B cell (primary cell): ENCODE results near the gene DLG2. TPM values are rescaled to one million over a fixed set of nuclear protein-coding genes. Genes with fewer than 3 reads are reported as not detected.

Experiments
- ATAC-seq: fragments of 200-7000 bp; cut with Tn5 transposase; one replicate; pipeline ENCODE4 v1.10.0; 2021; ENCODE audit warnings: low read depth, mild to moderate bottlenecking, moderate number of reproducible peaks, moderate library complexity
- CTCF ChIA-PET: fragments of 350-600 bp; sonication (Branson Sonifier 250); formaldehyde crosslinking; loops from one replicate; lab custom pipeline; 2021; ENCODE audit warnings: antibody characterized with exemption, inconsistent platforms; lab: Charles Lee
- POLR2A ChIA-PET: fragments of 350-600 bp; sonication (Branson Sonifier 250); formaldehyde crosslinking; loops from one replicate; lab custom pipeline; 2021; ENCODE audit warnings: antibody characterized with exemption; lab: Charles Lee
- DNase-seq: peaks from one replicate; pipeline ENCODE4 v3.0.0; 2013
- H2AFZ ChIP-seq: 2 replicates; pipeline ENCODE4 v1.6.1; 2012; ENCODE audit warnings: mild to moderate bottlenecking, low read depth, low read length; ENCODE audit not compliant: insufficient read depth, poor library complexity, severe bottlenecking
- H3K27ac ChIP-seq, 2 donors: 1 replicate in 1 of 2; 2 replicates in 1 of 2; pipeline ENCODE4 v1.5.1; 2012 to 2013; ENCODE audit warnings: low read length in 2 of 2, mild to moderate bottlenecking in 2 of 2, moderate library complexity in 1 of 2
- H3K27me3 ChIP-seq, 4 experiments: fragments of 200-600 bp in 1 of 4; sonication (generic) in 1 of 4; replicated peaks in 1 of 4; 1 replicate in 2 of 4; 2 replicates in 2 of 4; pipeline versions ENCODE4 v1.6.1 to v1.7.0; 2013 to 2016; ENCODE audit warnings: low read length in 3 of 4, mild to moderate bottlenecking in 2 of 4, mixed read lengths in 1 of 4, moderate library complexity in 1 of 4; ENCODE audit not compliant: insufficient read depth in 4 of 4, control insufficient read depth in 3 of 4; ENCODE audit errors: control extremely low read depth in 1 of 4
- H3K36me3 ChIP-seq, 2 experiments: replicated peaks in 1 of 2; 1 replicate in 1 of 2; 2 replicates in 1 of 2; pipeline versions ENCODE4 v1.6.1 to v1.7.1; 2013; ENCODE audit warnings: low read length in 1 of 2; ENCODE audit not compliant: insufficient read depth in 2 of 2, control insufficient read depth in 1 of 2; ENCODE audit errors: control extremely low read depth in 1 of 2, extremely low read depth in 1 of 2
- H3K4me1 ChIP-seq, 2 donors: fragments of 200-600 bp in 1 of 2; sonication (generic) in 1 of 2; 1 replicate in 1 of 2; 2 replicates in 1 of 2; pipeline versions ENCODE4 v1.5.1 to v1.6.1; 2013 to 2017; ENCODE audit warnings: low read length in 2 of 2; ENCODE audit not compliant: control insufficient read depth in 2 of 2, insufficient read depth in 2 of 2
- H3K4me2 ChIP-seq: replicated peaks from 2 replicates; pipeline ENCODE3; 2012; ENCODE audit warnings: mild to moderate bottlenecking, low read depth, low read length; ENCODE audit not compliant: poor library complexity, severe bottlenecking
- H3K4me3 ChIP-seq, 5 experiments: fragments of 200-600 bp in 1 of 5; sonication (generic) in 1 of 5; 1 replicate in 3 of 5; 2 replicates in 2 of 5; pipeline versions ENCODE4 v1.5.1 to v1.7.0; 2011 to 2016; ENCODE audit warnings: low read length in 4 of 5, mild to moderate bottlenecking in 4 of 5, low read depth in 2 of 5, control low read depth in 1 of 5, moderate library complexity in 1 of 5; ENCODE audit not compliant: insufficient read depth in 1 of 5; ENCODE audit errors: control extremely low read depth in 1 of 5, extremely low read depth in 1 of 5
- H3K79me2 ChIP-seq: fragments of 200-600 bp; sonication (generic); one replicate; pipeline ENCODE4 v1.6.0; 2016; ENCODE audit warnings: low read length; ENCODE audit not compliant: control insufficient read depth, insufficient read depth
- H3K9ac ChIP-seq: fragments of 200-600 bp; sonication (generic); 2 replicates; pipeline ENCODE4 v1.6.1; 2017; ENCODE audit warnings: mild to moderate bottlenecking, low read length, moderate library complexity
- H3K9me3 ChIP-seq, 3 donors: one replicate each; pipeline versions ENCODE4 v1.6.1 to v1.7.1; 2013; ENCODE audit warnings: low read length in 2 of 3; ENCODE audit not compliant: control insufficient read depth in 2 of 3, insufficient read depth in 1 of 3; ENCODE audit errors: control extremely low read depth in 1 of 3
- H4K20me1 ChIP-seq: 2 replicates; pipeline ENCODE4 v1.6.0; 2012; ENCODE audit warnings: mild to moderate bottlenecking, low read length; ENCODE audit not compliant: insufficient read depth, control insufficient read depth, poor library complexity, severe bottlenecking
- H3K27ac Mint-ChIP-seq: one replicate; pipeline ENCODE4 v1.8.0; 2021; ENCODE audit warnings: mixed read lengths
- H3K27me3 Mint-ChIP-seq: one replicate; pipeline ENCODE4 v1.8.0; 2021; ENCODE audit warnings: mixed read lengths
- H3K4me1 Mint-ChIP-seq: one replicate; pipeline ENCODE4 v1.8.0; 2021; ENCODE audit warnings: mixed read lengths
- H3K4me3 Mint-ChIP-seq: one replicate; pipeline ENCODE4 v1.8.0; 2021; ENCODE audit warnings: mixed read lengths
- H3K9me3 Mint-ChIP-seq: one replicate; pipeline ENCODE4 v1.8.0; 2022; ENCODE audit warnings: mixed read lengths; ENCODE audit not compliant: insufficient read depth
- CTCF ChIP-seq: fragments of 200-600 bp; IDR thresholded peaks from one replicate; pipeline ENCODE4 v1.8.0; 2022; ENCODE audit warnings: antibody characterized with exemption, mild to moderate bottlenecking
- EZH2 ChIP-seq: IDR thresholded peaks from 2 replicates; pipeline ENCODE4 v1.6.1; 2012; ENCODE audit warnings: borderline replicate concordance, low read depth, mild to moderate bottlenecking, moderate library complexity, low read length; ENCODE audit not compliant: insufficient read depth, poor library complexity, severe bottlenecking
- WGBS: methylation state at CpG from one replicate; pipeline ENCODE4 v1.1.5; 2013; ENCODE audit warnings: missing lambda C conversion rate; ENCODE audit not compliant: insufficient coverage; 5-methylcytosine and 5-hydroxymethylcytosine counted together
- intact Hi-C: fragments of 100-400 bp; cut with micrococcal nuclease; formaldehyde crosslinking; loops from one replicate; pipeline ENCODE4 v1.10.0; 2022
- polyA plus RNA-seq: library from polyadenylated mRNA; depleted of rRNA; stranded (reverse); fragments of >200 nt; gene quantifications from 2 replicates; pipeline ENCODE4 v1.2.3, GENCODE V29; 2012
- total RNA-seq, 2 donors: library from RNA; stranded (reverse); fragments of 120-200 nt in 1 of 2; gene quantifications; 1 replicate in 1 of 2; 2 replicates in 1 of 2; pipeline versions ENCODE4 v1.2.3 to v1.2.4, GENCODE V29; 2013 to 2022

The DLG2 gene
- total and polyA plus RNA-seq, 2 donors (not counting 1 experiment from before 2014, with no cell fraction given), result 0.54 to 5.4 TPM

- Histone ChIP-seq H2AFZ (no peak overlapping the region), H3K79me2 (no peaks in the 10 kb centered on the region), H3K4me1 (no peaks in the 10 kb centered on the region), H3K9ac (no peak overlapping the region), H3K36me3 (no peaks in the 10 kb centered on the region), H4K20me1 (no peaks in the 10 kb centered on the region), H3K27ac (no peak overlapping the region), H3K4me3 (no peak overlapping the region), H3K27me3 (no peaks in the 10 kb centered on the region), H3K4me2 (no peak overlapping the region), H3K9me3 (no peaks in the 10 kb centered on the region)
- no peak overlapping the region for H3K27ac Mint-ChIP-seq
- H3K9me3 Mint-ChIP-seq, result no peaks in the 10 kb centered on the region
- CTCF ChIA-PET, result no interaction called here
- POLR2A ChIA-PET, result no interaction called here
- no peaks in the 10 kb centered on the region for H3K4me1 Mint-ChIP-seq
- DNase-seq (no peak), ATAC-seq (no peak)
- intact Hi-C loops, result no loop called here
- no peak for TF ChIP-seq EZH2
- TF ChIP-seq CTCF, result no peak
- peaks cover 28% of the 10 kb centered on the region for H3K27me3 Mint-ChIP-seq
- WGBS, result 89% methylated on average over 2 of the region's 2 CpGs
- no peak overlapping the region for H3K4me3 Mint-ChIP-seq
Observed at GRCh38 chr11:83778596-83778995, 1848.5 kb downstream of the DLG2 start.

- Mint-ChIP-seq H3K9me3 (no peaks in the 10 kb centered on the region), H3K27me3 (peaks cover 33% of the 10 kb centered on the region), H3K4me1 (no peaks in the 10 kb centered on the region), H3K4me3 (no peak overlapping the region), H3K27ac (no peak overlapping the region)
- TF ChIP-seq CTCF (no peak), EZH2 (no peak)
- Histone ChIP-seq H3K4me2 (no peak overlapping the region), H3K79me2 (no peaks in the 10 kb centered on the region), H3K9me3 (no peaks in the 10 kb centered on the region), H3K36me3 (no peaks in the 10 kb centered on the region), H4K20me1 (no peaks in the 10 kb centered on the region), H3K27me3 (no peaks in the 10 kb centered on the region), H3K4me1 (no peaks in the 10 kb centered on the region), H3K9ac (no peak overlapping the region), H2AFZ (no peak overlapping the region), H3K4me3 (no peak overlapping the region), H3K27ac (no peak overlapping the region)
- intact Hi-C loops, result no loop called here
- ChIA-PET POLR2A (interaction anchor here (0.5 kb wide), 1 partner anchor 53 kb away, joined by 3 read pairs; no protein-coding TSS in a partner anchor), CTCF (interaction anchor here (0.9 kb wide), 1 partner anchor 54 kb away, joined by 3 read pairs; no protein-coding TSS in a partner anchor)
- DNase-seq (no peak), ATAC-seq (no peak)
- 91% methylated on average over 4 of the region's 7 CpGs for WGBS
Observed at GRCh38 chr11:83773950-83774880, 1852.9 kb downstream of the DLG2 start.
